Endodermal cell (in vitro differentiated cells): Measurements from ENCODE around the gene CHMP2A. TPM values are rescaled to one million over a fixed set of nuclear protein-coding genes. Genes with fewer than 3 reads are reported as not detected.

Experiments
- DNase-seq: peaks from one replicate; pipeline ENCODE4 v3.0.0-alpha.2; 2017
- H3K27ac ChIP-seq: 2 replicates; pipeline ENCODE4 v1.5.1; 2013; ENCODE audit warnings: mild to moderate bottlenecking, low read depth, low read length, moderate library complexity
- H3K27me3 ChIP-seq: 2 replicates; pipeline ENCODE4 v1.6.1; 2013; ENCODE audit warnings: mild to moderate bottlenecking, low read length, moderate library complexity; ENCODE audit not compliant: insufficient read depth, control insufficient read depth, poor library complexity, severe bottlenecking
- H3K36me3 ChIP-seq: 2 replicates; pipeline ENCODE4 v1.7.0; 2013; ENCODE audit warnings: mild to moderate bottlenecking, low read length, moderate library complexity; ENCODE audit not compliant: control insufficient read depth, insufficient read depth
- H3K4me1 ChIP-seq: one replicate; pipeline ENCODE4 v1.7.0; 2013; ENCODE audit warnings: low read length; ENCODE audit not compliant: control insufficient read depth, insufficient read depth
- H3K4me3 ChIP-seq: 2 replicates; pipeline ENCODE4 v1.5.1; 2013; ENCODE audit warnings: mild to moderate bottlenecking, low read length, moderate library complexity
- H3K9ac ChIP-seq: 2 replicates; pipeline ENCODE4 v1.6.1; 2013; ENCODE audit warnings: mild to moderate bottlenecking, low read length, moderate library complexity; ENCODE audit not compliant: poor library complexity, severe bottlenecking; ENCODE audit errors: extremely low read depth
- H3K9me3 ChIP-seq: 2 replicates; pipeline ENCODE4 v1.6.1; 2013; ENCODE audit warnings: mild to moderate bottlenecking, low read length, moderate library complexity; ENCODE audit not compliant: control insufficient read depth
- H3K27ac Mint-ChIP-seq: 2 replicates; pipeline ENCODE4 v1.8.0; 2020; ENCODE audit warnings: mixed read lengths
- H3K27me3 Mint-ChIP-seq: 2 replicates; pipeline ENCODE4 v1.8.0; 2021; ENCODE audit warnings: mild to moderate bottlenecking, mixed read lengths; ENCODE audit not compliant: insufficient read depth
- H3K36me3 Mint-ChIP-seq: 2 replicates; pipeline ENCODE4 v1.8.0; 2020; ENCODE audit warnings: low read depth, mixed read lengths
- H3K4me1 Mint-ChIP-seq: 2 replicates; pipeline ENCODE4 v1.8.0; 2020; ENCODE audit warnings: mixed read lengths
- H3K4me3 Mint-ChIP-seq: 2 replicates; pipeline ENCODE4 v1.8.0; 2020; ENCODE audit warnings: mild to moderate bottlenecking, moderate library complexity, mixed read lengths
- H3K9me3 Mint-ChIP-seq: 2 replicates; pipeline ENCODE4 v1.8.0; 2020; ENCODE audit warnings: mild to moderate bottlenecking, mixed read lengths
- CTCF ChIP-seq: fragments of 200-600 bp; sonication (generic); conservative IDR thresholded peaks from 2 replicates; pipeline ENCODE4 v1.5.0; 2021; ENCODE audit warnings: antibody characterized with exemption, mild to moderate bottlenecking
- WGBS, 2 experiments: methylation state at CpG; one replicate each; pipeline versions ENCODE4 v1.1.5 to v1.1.7; 2013; ENCODE audit warnings: missing lambda C conversion rate in 2 of 2, mixed read lengths in 1 of 2; ENCODE audit not compliant: insufficient coverage in 1 of 2, insufficient read length in 1 of 2; 5-methylcytosine and 5-hydroxymethylcytosine counted together
- total RNA-seq, 2 donors: library from RNA; stranded (reverse); fragmentation: NEBNext Ultra II Directional in 1 of 2; extraction: Animal tissue kit (Norgen Biotek cat#: 25700) in 1 of 2; gene quantifications; 2 replicates in 1 of 2; 3 replicates in 1 of 2; pipeline ENCODE4 v1.2.1, GENCODE V29; 2021

Gene CHMP2A
- total RNA-seq, 2 donors from 2014 or later, result 97.7 to 147 TPM

DNA sequence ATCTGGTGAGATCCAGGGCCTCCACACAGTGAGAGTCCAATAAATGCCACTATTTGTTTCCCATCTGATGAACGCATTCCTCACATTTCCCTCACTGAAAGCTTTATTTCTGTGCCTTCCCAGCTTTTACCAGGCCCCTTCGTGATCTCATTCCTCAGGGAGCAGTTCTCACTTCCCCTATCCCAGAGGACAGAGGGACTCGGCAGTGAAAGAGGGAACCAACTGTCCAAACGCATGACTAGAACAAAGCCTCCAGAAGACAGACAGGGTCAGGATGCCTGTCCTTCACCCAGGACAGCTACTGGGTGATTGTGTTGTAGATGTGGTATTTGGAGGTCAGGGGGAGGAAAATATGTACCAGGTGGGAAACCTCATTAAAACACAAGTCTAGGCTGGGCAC, 33.3 kb downstream of the CHMP2A start:
- Mint-ChIP-seq H3K4me3 (peak overlapping the region; percentile 96), H3K36me3 (peaks cover 2% of the 10 kb centered on the region), H3K27me3 (no peaks in the 10 kb centered on the region), H3K4me1 (peaks cover 15% of the 10 kb centered on the region), H3K9me3 (no peaks in the 10 kb centered on the region), H3K27ac (peak overlapping the region; percentile 93)
- no peak for TF ChIP-seq CTCF
- no peak overlapping the region for H3K27ac ChIP-seq
- no peak overlapping the region for H3K4me3 ChIP-seq
- no peaks in the 10 kb centered on the region for H3K36me3 ChIP-seq
- no peaks in the 10 kb centered on the region for H3K27me3 ChIP-seq
- DNase-seq, result no peak
- peaks cover 4% of the 10 kb centered on the region for H3K4me1 ChIP-seq
- H3K9ac ChIP-seq, result no peak overlapping the region
- WGBS, 2 experiments, result 91 to 100% methylated on average over 3 to 4 of the region's 4 CpGs
- H3K9me3 ChIP-seq, result no peaks in the 10 kb centered on the region

- no peaks in the 10 kb centered on the region for H3K9me3 ChIP-seq
- no peak for DNase-seq
- peaks cover 9% of the 10 kb centered on the region for H3K36me3 ChIP-seq
- peak overlapping the region; percentile 98 for H3K27ac ChIP-seq
- peak overlapping the region; percentile 95 for H3K9ac ChIP-seq
- peaks cover 4% of the 10 kb centered on the region for H3K4me1 ChIP-seq
- H3K4me3 ChIP-seq, result peak overlapping the region; percentile 91
- no peaks in the 10 kb centered on the region for H3K27me3 ChIP-seq
- H3K4me1 Mint-ChIP-seq, result peaks cover 22% of the 10 kb centered on the region
- no peak for TF ChIP-seq CTCF
- 35 to 38% methylated on average over 2 to 6 of the region's 7 CpGs for WGBS, 2 experiments
- H3K36me3 Mint-ChIP-seq, result peaks cover 12% of the 10 kb centered on the region
- H3K27me3 Mint-ChIP-seq, result no peaks in the 10 kb centered on the region
- H3K4me3 Mint-ChIP-seq, result peak overlapping the region; percentile 96
- H3K9me3 Mint-ChIP-seq, result no peaks in the 10 kb centered on the region
- H3K27ac Mint-ChIP-seq, result peak overlapping the region; percentile 99
Measured at GRCh38 chr19:58520257-58520599, 34.7 kb downstream of the CHMP2A start.

DNA sequence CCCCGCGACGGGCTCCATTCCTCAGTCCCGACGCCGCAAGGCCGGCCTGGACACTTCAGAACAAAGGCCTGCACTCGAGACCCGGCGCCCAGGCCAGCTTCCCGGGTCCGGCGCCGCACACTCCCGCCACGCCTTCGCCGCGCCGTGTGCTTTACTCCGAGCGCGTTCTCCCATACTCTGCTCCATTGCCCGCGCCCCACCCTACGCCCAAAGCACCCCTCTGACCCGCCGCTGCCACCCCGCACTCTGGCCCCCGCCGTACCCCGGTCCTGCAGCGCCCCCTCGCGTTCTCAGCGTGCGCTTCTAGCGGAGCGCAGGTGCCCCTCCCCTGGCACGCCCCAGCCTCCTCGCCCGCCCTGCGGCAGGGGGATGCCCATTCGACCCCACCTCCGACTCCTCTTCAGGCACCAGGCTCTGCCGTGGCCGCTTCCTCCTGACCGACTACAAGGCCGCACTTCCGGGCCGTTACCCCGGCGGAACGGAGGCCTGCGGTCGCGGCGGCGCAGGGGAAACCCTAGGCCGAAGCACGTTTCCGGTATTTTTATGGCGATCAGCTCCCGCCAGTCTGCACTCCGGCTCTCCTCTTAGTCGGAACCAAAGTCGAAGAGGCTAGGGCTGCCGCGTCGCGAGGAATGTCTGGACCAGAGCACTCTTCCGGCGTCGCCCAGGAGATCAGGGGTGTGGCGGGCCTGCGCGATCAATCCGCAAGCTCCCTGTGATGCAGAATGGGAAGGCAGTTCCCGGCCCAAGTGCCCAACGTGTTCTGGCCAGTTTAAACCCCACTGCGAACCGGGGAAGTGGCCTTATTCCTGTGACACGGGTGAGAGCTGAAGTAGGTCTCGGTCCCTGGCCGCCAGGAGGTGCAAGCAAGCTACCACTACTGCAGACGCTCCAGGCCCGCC, 35.3 kb downstream of the CHMP2A start, which contains the start of gene ZBTB45:
Gene ZBTB45, minus strand, starts transcription at position 456 of the 902 bp plus-strand sequence. CDS start 2,137 bp downstream, outside the sequence.
- Mint-ChIP-seq H3K4me1 (peaks cover 23% of the 10 kb centered on the region), H3K36me3 (peaks cover 15% of the 10 kb centered on the region), H3K9me3 (no peaks in the 10 kb centered on the region), H3K4me3 (peak within 1 kb of the TSS; percentile 96), H3K27me3 (no peaks in the 10 kb centered on the region), H3K27ac (peak within 1 kb of the TSS; percentile 99)
- peak within 1 kb of the TSS; percentile 91 for H3K4me3 ChIP-seq
- no peaks in the 10 kb centered on the region for H3K27me3 ChIP-seq
- H3K36me3 ChIP-seq, result peaks cover 9% of the 10 kb centered on the region
- peak within 1 kb of the TSS; percentile 98 for H3K27ac ChIP-seq
- peak; percentile 97 for DNase-seq
- H3K4me1 ChIP-seq, result peaks cover 4% of the 10 kb centered on the region
- TF ChIP-seq CTCF, result peak; percentile 67
- peak within 1 kb of the TSS; percentile 95 for H3K9ac ChIP-seq
- H3K9me3 ChIP-seq, result no peaks in the 10 kb centered on the region
- 0 to 1% methylated on average over 47 to 87 of the region's 87 CpGs for WGBS, 2 experiments
